ENCODE data around the gene SDCBP2. TPM values are rescaled to one million over a fixed set of nuclear protein-coding genes. Genes with fewer than 3 reads are reported as not detected.
A peak's percentile ranks its signal among the peaks of the same experiment; 100 is the strongest.

Gene SDCBP2
- total and polyA plus RNA-seq, 2 of the 4 experiments (the other 2 are of a cell fraction): 0.54 to 1.3 TPM

DNA sequence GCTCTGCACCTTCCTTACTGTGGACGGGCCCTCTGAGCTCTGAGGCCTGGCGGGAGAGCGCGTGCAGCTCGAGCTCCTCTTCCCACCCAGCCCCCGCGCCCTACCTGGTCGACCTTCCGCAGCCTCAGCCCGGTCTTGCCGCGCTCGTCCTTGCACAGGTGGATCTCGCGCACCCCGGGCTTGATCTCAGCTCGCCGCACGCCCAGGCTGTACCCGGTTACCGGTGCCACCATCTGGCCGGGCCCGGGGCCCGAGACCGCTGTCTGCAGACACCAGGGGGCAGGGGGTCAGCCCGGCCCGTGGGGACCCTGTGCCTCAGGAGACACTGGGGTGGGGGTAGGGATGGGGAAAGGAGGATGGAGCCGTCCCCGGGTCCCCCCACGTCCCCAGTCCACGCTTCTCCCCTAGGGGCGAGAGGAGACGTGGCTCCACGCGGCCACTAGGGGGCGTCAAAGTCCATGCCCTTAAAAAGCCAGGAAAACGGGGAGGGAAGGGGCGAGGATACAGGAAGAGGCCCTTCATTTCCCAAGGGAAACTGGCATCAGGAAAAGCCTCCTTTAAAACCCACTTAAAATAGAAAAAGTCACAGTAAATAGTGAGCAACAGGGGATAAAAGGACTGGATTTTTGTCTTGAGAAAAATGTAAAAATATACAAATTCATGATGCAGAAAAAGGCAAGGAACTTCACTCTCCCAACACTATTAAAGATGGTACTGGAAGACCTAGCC lies 15.5 kb downstream of the SDCBP2 start:
- Histone ChIP-seq H3K36me3 (ENCODE audit: control insufficient read depth, insufficient read depth, low read length) (no peaks in the 10 kb centered on the region), H3K4me2 (ENCODE audit: low read depth, low read length) (peak overlapping the region; percentile 80), H2BK15ac (ENCODE audit: low read depth, low read length) (0 out of 3 replicates have a peak overlapping the region, but pooled peaks have one; percentile 44), H4K20me1 (ENCODE audit: insufficient read depth, low read length) (no peaks in the 10 kb centered on the region), H2AFZ (replicated peaks; ENCODE audit: low read length, poor library complexity) (peak overlapping the region; percentile 93), H3K79me1 (ENCODE audit: low read depth in 1 of 2, low read length in 2 of 2) (no peaks in the 10 kb centered on the region), H2AK5ac (ENCODE audit: low read depth, low read length) (no peak overlapping the region), H2BK20ac (ENCODE audit: low read depth, low read length) (no peak overlapping the region), H3K27ac (ENCODE audit: insufficient read depth, low read length) (peak overlapping the region; percentile 20; the same call in 1 of the 2 replicates), H3K9me3 (ENCODE audit: control insufficient read depth, insufficient read depth, low read length) (no peaks in the 10 kb centered on the region), H3K23ac (ENCODE audit: low read depth, low read length) (no peak overlapping the region), H3K4me3 (ENCODE audit: insufficient read depth, low read depth, low read length) (peak overlapping the region; percentile 13; the same call in 1 of the 2 replicates), H4K5ac (ENCODE audit: low read depth, low read length) (no peak overlapping the region), H3K18ac (ENCODE audit: low read depth, low read length) (no peak overlapping the region), H2AK9ac (replicated peaks; ENCODE audit: low read depth, low read length, poor library complexity) (peak overlapping the region; percentile 2), H4K8ac (ENCODE audit: low read depth in 2 of 2, low read length in 2 of 2) (peak overlapping the region; percentile 43 to 70), H3K9me1 (ENCODE audit: insufficient read depth, low read length) (no peaks in the 10 kb centered on the region; the same call in 1 of the 2 replicates), H3K4ac (ENCODE audit: low read depth, low read length) (no peak overlapping the region; the same call in 1 of the 2 replicates), H4K91ac (ENCODE audit: insufficient read depth, low read depth, low read length) (no peak overlapping the region), H3K27me3 (ENCODE audit: control insufficient read depth, insufficient read depth, low read length) (no peaks in the 10 kb centered on the region), H3K14ac (replicated peaks; ENCODE audit: low read depth, low read length) (no peak overlapping the region), H3K4me1 (ENCODE audit: control insufficient read depth, insufficient read depth, low read length) (no peaks in the 10 kb centered on the region), H2BK120ac (ENCODE audit: low read depth, low read length) (peak overlapping the region; percentile 50), H3K56ac (ENCODE audit: extremely low read depth, insufficient read depth, low read length) (no peak overlapping the region), H3K9ac (ENCODE audit: low read depth, low read length) (peak overlapping the region; percentile 69), H2BK5ac (ENCODE audit: low read depth, low read length, poor library complexity, severe bottlenecking) (no peak overlapping the region)
- intact Hi-C loops (cut with micrococcal nuclease) (loop anchor here (1.0 to 5.0 kb wide), 4 partner anchors 124 to 464 kb away; partner anchors contain the start of gene NSFL1C), in situ Hi-C loops (cut with MboI; ENCODE audit: low sequenced_read_pairs) (loop anchor here (5.0 kb wide), 1 partner anchor 129 kb away; no protein-coding TSS in a partner anchor), dilution Hi-C loops (cut with HindIII; ENCODE audit: low sequenced_read_pairs, unreplicated experiment) (no loop called here)
- TF ChIP-seq FOS (IDR thresholded peaks at IDR 0.05; ENCODE audit: low read depth, low read length) (no peak), CHD1 (IDR thresholded peaks at IDR 0.05; ENCODE audit: low read depth, low read length) (no peak), RAD21 (IDR thresholded peaks at IDR 0.05; ENCODE audit: low read length) (peak; percentile 93), MAZ (IDR thresholded peaks at IDR 0.05; ENCODE audit: borderline replicate concordance, low read depth, low read length) (peak; percentile 79), SMC3 (IDR thresholded peaks at IDR 0.05; ENCODE audit: low read depth, low read length) (peak; percentile 95)
- TF ChIP-seq, protein P1, sequence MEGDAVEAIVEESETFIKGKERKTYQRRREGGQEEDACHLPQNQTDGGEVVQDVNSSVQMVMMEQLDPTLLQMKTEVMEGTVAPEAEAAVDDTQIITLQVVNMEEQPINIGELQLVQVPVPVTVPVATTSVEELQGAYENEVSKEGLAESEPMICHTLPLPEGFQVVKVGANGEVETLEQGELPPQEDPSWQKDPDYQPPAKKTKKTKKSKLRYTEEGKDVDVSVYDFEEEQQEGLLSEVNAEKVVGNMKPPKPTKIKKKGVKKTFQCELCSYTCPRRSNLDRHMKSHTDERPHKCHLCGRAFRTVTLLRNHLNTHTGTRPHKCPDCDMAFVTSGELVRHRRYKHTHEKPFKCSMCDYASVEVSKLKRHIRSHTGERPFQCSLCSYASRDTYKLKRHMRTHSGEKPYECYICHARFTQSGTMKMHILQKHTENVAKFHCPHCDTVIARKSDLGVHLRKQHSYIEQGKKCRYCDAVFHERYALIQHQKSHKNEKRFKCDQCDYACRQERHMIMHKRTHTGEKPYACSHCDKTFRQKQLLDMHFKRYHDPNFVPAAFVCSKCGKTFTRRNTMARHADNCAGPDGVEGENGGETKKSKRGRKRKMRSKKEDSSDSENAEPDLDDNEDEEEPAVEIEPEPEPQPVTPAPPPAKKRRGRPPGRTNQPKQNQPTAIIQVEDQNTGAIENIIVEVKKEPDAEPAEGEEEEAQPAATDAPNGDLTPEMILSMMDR (conservative IDR thresholded peaks at IDR 0.05; ENCODE audit: low read depth, low read length): peak; percentile 95
- 17% methylated on average over 20 of the region's 38 CpGs; no CpG with 5 or more reads in 1 of the 2 experiments for WGBS, 2 experiments (ENCODE audit: extremely low coverage in 2 of 2, insufficient read length in 1 of 2)
- DNase-seq (peak; percentile 71), ATAC-seq (ENCODE audit: low read depth) (peak; percentile 95)
- BruUV-seq (replicated peaks): no TSS peak
- ChIA-PET POLR2A (ENCODE audit: unreplicated experiment) (no interaction called here), CTCF (interaction anchor here (0.6 to 1.1 kb wide), 6 partner anchors 16 to 190 kb away, joined by 3 to 5 read pairs (median 4); partner anchors contain the start of gene SDCBP2)

Data from IMR-90 (cell line).